IMR-90 (cell line): ENCODE results near the gene ETV6. TPM values are rescaled to one million over a fixed set of nuclear protein-coding genes. Genes with fewer than 3 reads are reported as not detected.

Source experiments
- ATAC-seq: fragments of 200-7000 bp; cut with Tn5 transposase; 2 replicates; pipeline ENCODE4 v1.9.1; 2020; ENCODE audit warnings: low read depth, mild to moderate bottlenecking, moderate library complexity
- BruUV-seq: library from RNA; stranded (reverse); fragments of 400-500 nt; replicated peaks from 2 replicates; lab custom pipeline; 2021; lab: Mats Ljungman, UMichigan
- CTCF ChIA-PET: fragments of 300-600 bp; formaldehyde crosslinking; extraction: SDS; loops from one replicate; lab custom pipeline; 2021; ENCODE audit warnings: antibody characterized with exemption; lab: Yijun Ruan, JAX
- POLR2A ChIA-PET: fragments of 300-600 bp; sonication (Branson Sonifier 250); formaldehyde crosslinking; loops from one replicate; lab custom pipeline; 2022; ENCODE audit warnings: antibody characterized with exemption; ENCODE audit not compliant: unreplicated experiment; lab: Charles Lee
- DNase-seq: peaks from one replicate; pipeline ENCODE4 v3.0.0; 2013
- H2AFZ ChIP-seq: replicated peaks from 2 replicates; pipeline ENCODE3; 2013; ENCODE audit warnings: low read length, mild to moderate bottlenecking; ENCODE audit not compliant: poor library complexity
- H2AK5ac ChIP-seq: 2 replicates; pipeline ENCODE4 v1.6.1; 2013; ENCODE audit warnings: low read depth, low read length, inconsistent platforms
- H2AK9ac ChIP-seq: replicated peaks from 2 replicates; pipeline ENCODE3; 2013; ENCODE audit warnings: mild to moderate bottlenecking, low read depth, low read length, moderate library complexity; ENCODE audit not compliant: poor library complexity
- H2BK120ac ChIP-seq: 2 replicates; pipeline ENCODE4 v1.6.1; 2013; ENCODE audit warnings: low read depth, low read length, inconsistent platforms
- H2BK15ac ChIP-seq: 3 replicates; pipeline ENCODE4 v1.6.1; 2013; ENCODE audit warnings: low read depth, low read length, inconsistent platforms
- H2BK20ac ChIP-seq: 2 replicates; pipeline ENCODE4 v1.6.1; 2013; ENCODE audit warnings: low read depth, mild to moderate bottlenecking, inconsistent platforms, low read length, moderate library complexity
- H2BK5ac ChIP-seq: 2 replicates; pipeline ENCODE4 v1.6.1; 2013; ENCODE audit warnings: mild to moderate bottlenecking, low read depth, low read length, inconsistent platforms; ENCODE audit not compliant: poor library complexity, severe bottlenecking
- H3K14ac ChIP-seq: replicated peaks from 2 replicates; pipeline ENCODE4 v1.6.1; 2013; ENCODE audit warnings: low read depth, low read length, inconsistent platforms
- H3K18ac ChIP-seq: 2 replicates; pipeline ENCODE4 v1.6.1; 2013; ENCODE audit warnings: low read depth, low read length, control low read depth
- H3K23ac ChIP-seq: 2 replicates; pipeline ENCODE4 v1.6.1; 2013; ENCODE audit warnings: low read depth, low read length, inconsistent platforms
- H3K27ac ChIP-seq: 2 replicates; pipeline ENCODE4 v1.5.1; 2013; ENCODE audit warnings: mild to moderate bottlenecking, control low read depth, low read length; ENCODE audit not compliant: insufficient read depth
- H3K27me3 ChIP-seq: 2 replicates; pipeline ENCODE4 v1.6.1; 2013; ENCODE audit warnings: low read length; ENCODE audit not compliant: control insufficient read depth, insufficient read depth
- H3K36me3 ChIP-seq: 2 replicates; pipeline ENCODE4 v1.6.1; 2013; ENCODE audit warnings: low read length, mixed read lengths; ENCODE audit not compliant: control insufficient read depth, insufficient read depth
- H3K4ac ChIP-seq: 2 replicates; pipeline ENCODE4 v1.6.1; 2013; ENCODE audit warnings: low read depth, low read length, inconsistent platforms
- H3K4me1 ChIP-seq: 2 replicates; pipeline ENCODE4 v1.6.1; 2013; ENCODE audit warnings: low read length, mixed read lengths; ENCODE audit not compliant: control insufficient read depth, insufficient read depth
- H3K4me2 ChIP-seq: 2 replicates; pipeline ENCODE4 v1.6.1; 2013; ENCODE audit warnings: low read depth, mild to moderate bottlenecking, control low read depth, low read length, moderate library complexity
- H3K4me3 ChIP-seq: 2 replicates; pipeline ENCODE4 v1.5.1; 2013; ENCODE audit warnings: low read depth, mild to moderate bottlenecking, control low read depth, low read length, moderate library complexity; ENCODE audit not compliant: insufficient read depth
- H3K56ac ChIP-seq: 2 replicates; pipeline ENCODE4 v1.6.1; 2013; ENCODE audit warnings: low read length, inconsistent platforms; ENCODE audit not compliant: insufficient read depth; ENCODE audit errors: extremely low read depth
- H3K79me1 ChIP-seq, 2 experiments: 2 replicates each; pipeline ENCODE4 v1.6.1; 2013; ENCODE audit warnings: low read length in 2 of 2, inconsistent platforms in 1 of 2, low read depth in 1 of 2
- H3K9ac ChIP-seq: 2 replicates; pipeline ENCODE4 v1.6.1; 2013; ENCODE audit warnings: low read depth, low read length, control low read depth
- H3K9me1 ChIP-seq: 2 replicates; pipeline ENCODE4 v1.6.1; 2013; ENCODE audit warnings: low read length, inconsistent platforms; ENCODE audit not compliant: insufficient read depth
- H3K9me3 ChIP-seq: 2 replicates; pipeline ENCODE4 v1.6.1; 2013; ENCODE audit warnings: low read length; ENCODE audit not compliant: control insufficient read depth, insufficient read depth
- H4K20me1 ChIP-seq: 2 replicates; pipeline ENCODE4 v1.6.1; 2013; ENCODE audit warnings: low read length, inconsistent platforms; ENCODE audit not compliant: insufficient read depth
- H4K5ac ChIP-seq: 2 replicates; pipeline ENCODE4 v1.6.1; 2013; ENCODE audit warnings: mild to moderate bottlenecking, low read depth, low read length, control low read depth
- H4K8ac ChIP-seq, 2 experiments: 2 replicates each; pipeline ENCODE4 v1.6.1; 2013; ENCODE audit warnings: low read depth in 2 of 2, low read length in 2 of 2, control low read depth in 1 of 2, inconsistent platforms in 1 of 2
- H4K91ac ChIP-seq: 2 replicates; pipeline ENCODE4 v1.6.1; 2013; ENCODE audit warnings: low read depth, low read length, inconsistent platforms; ENCODE audit not compliant: insufficient read depth
- BHLHE40 ChIP-seq: fragments of 150-350 bp; IDR thresholded peaks from 2 replicates; pipeline ENCODE4 v1.6.1; 2016; ENCODE audit warnings: mild to moderate bottlenecking, low read depth, low read length
- CHD1 ChIP-seq: IDR thresholded peaks from 2 replicates; pipeline ENCODE4 v1.6.1; 2012; ENCODE audit warnings: low read depth, low read length, improper control_type of control experiment
- ELK1 ChIP-seq: fragments of 150-350 bp; IDR thresholded peaks from 2 replicates; pipeline ENCODE4 v1.6.1; 2016; ENCODE audit warnings: low read depth, mild to moderate bottlenecking, low read length, moderate library complexity, borderline replicate concordance
- FOS ChIP-seq: fragments of 150-350 bp; IDR thresholded peaks from 2 replicates; pipeline ENCODE4 v1.6.1; 2016; ENCODE audit warnings: low read depth, low read length
- MAFK ChIP-seq: IDR thresholded peaks from 2 replicates; pipeline ENCODE4 v1.6.1; 2012; ENCODE audit warnings: low read depth, low read length, improper control_type of control experiment
- MAZ ChIP-seq: IDR thresholded peaks from 2 replicates; pipeline ENCODE4 v1.6.1; 2012; ENCODE audit warnings: low read depth, mild to moderate bottlenecking, low read length, improper control_type of control experiment, moderate library complexity, borderline replicate concordance
- MXI1 ChIP-seq: IDR thresholded peaks from 2 replicates; pipeline ENCODE4 v1.6.1; 2012; ENCODE audit warnings: low read depth, mild to moderate bottlenecking, low read length, moderate library complexity, borderline replicate concordance
- NFE2L2 ChIP-seq: fragments of 150-350 bp; IDR thresholded peaks from 2 replicates; pipeline ENCODE4 v1.6.1; 2016; ENCODE audit warnings: low read depth, mild to moderate bottlenecking, low read length
- POLR2A ChIP-seq: IDR thresholded peaks from 2 replicates; pipeline ENCODE4 v1.6.1; 2012; ENCODE audit warnings: mild to moderate bottlenecking, low read depth, low read length
- RAD21 ChIP-seq: IDR thresholded peaks from 2 replicates; pipeline ENCODE4 v1.6.1; 2012; ENCODE audit warnings: low read length, improper control_type of control experiment
- RCOR1 ChIP-seq: IDR thresholded peaks from 2 replicates; pipeline ENCODE4 v1.6.1; 2012; ENCODE audit warnings: mild to moderate bottlenecking, low read length, improper control_type of control experiment; ENCODE audit not compliant: insufficient replicate concordance
- RFX5 ChIP-seq: IDR thresholded peaks from 2 replicates; pipeline ENCODE4 v1.8.0; 2012; ENCODE audit warnings: low read depth, mild to moderate bottlenecking, low read length, moderate library complexity
- SMC3 ChIP-seq: fragments of 150-350 bp; IDR thresholded peaks from 2 replicates; pipeline ENCODE4 v1.6.1; 2016; ENCODE audit warnings: low read depth, mild to moderate bottlenecking, antibody characterized with exemption, low read length, moderate library complexity
- WGBS, 2 experiments: methylation state at CpG; one replicate each; pipeline versions ENCODE4 v1.1.5 to v1.1.7; 2013; ENCODE audit warnings: missing lambda C conversion rate in 2 of 2; ENCODE audit not compliant: insufficient read length in 1 of 2; ENCODE audit errors: extremely low coverage in 2 of 2; 5-methylcytosine and 5-hydroxymethylcytosine counted together
- dilution Hi-C: fragments of 300-500 bp; cut with HindIII; formaldehyde crosslinking; loops from one replicate; pipeline ENCODE4 v1.14.3; 2018; ENCODE audit warnings: low sequenced_read_pairs; ENCODE audit not compliant: unreplicated experiment
- in situ Hi-C: fragments of 300-500 bp; cut with MboI; formaldehyde crosslinking; loops from 3 replicates; pipeline ENCODE4 v1.14.3; 2019; ENCODE audit warnings: low sequenced_read_pairs, inconsistent platforms, mixed read lengths
- intact Hi-C: fragments of 100-400 bp; cut with micrococcal nuclease; formaldehyde crosslinking; loops from 2 replicates; pipeline ENCODE4 v1.10.0; 2022
- polyA plus RNA-seq, 3 experiments: library from polyadenylated mRNA; depleted of rRNA; stranded (reverse); fragments of >200 nt; gene quantifications; 2 replicates each; pipeline ENCODE4 v1.2.3, GENCODE V29; 2012; ENCODE audit warnings: low replicate concordance in 1 of 3
- total RNA-seq: library from RNA; depleted of rRNA; stranded (reverse); fragments of >200 nt; gene quantifications from 2 replicates; pipeline ENCODE4 v1.2.3, GENCODE V29; 2012

ETV6 gene
- total and polyA plus RNA-seq, 2 of the 4 experiments (the other 2 are of a cell fraction), result 8.4 to 9.9 TPM

DNA sequence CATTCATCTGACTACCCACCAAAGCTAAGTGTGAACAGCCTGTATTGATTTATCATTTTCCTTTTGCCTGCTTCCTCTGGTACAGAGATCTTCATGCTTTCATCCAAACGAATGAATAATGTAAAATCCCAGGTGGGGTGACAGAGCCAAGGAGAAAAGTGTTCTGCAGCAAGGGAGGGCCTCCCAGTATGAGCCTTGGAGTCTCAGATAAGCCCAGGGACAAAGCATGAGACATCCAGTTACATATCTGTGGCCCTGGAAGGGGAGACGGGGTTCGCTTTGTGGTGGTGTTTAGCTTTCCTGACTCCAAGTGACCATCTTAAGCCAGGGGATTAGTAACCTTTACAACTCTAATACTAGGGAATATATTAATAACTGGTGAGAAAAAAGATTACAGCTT is 177.1 kb downstream of the ETV6 start:
- Histone ChIP-seq H3K9me3 (no peaks in the 10 kb centered on the region), H4K8ac (no peak overlapping the region), H2BK5ac (no peak overlapping the region), H3K18ac (no peak overlapping the region), H4K91ac (no peak overlapping the region), H3K9ac (0 out of 2 replicates have a peak overlapping the region, but pooled peaks have one; percentile 26), H3K23ac (no peak overlapping the region), H2AFZ (no peak overlapping the region), H3K4me3 (no peak overlapping the region), H3K4me2 (no peak overlapping the region), H4K5ac (no peak overlapping the region), H3K27ac (no peak overlapping the region), H3K27me3 (no peaks in the 10 kb centered on the region), H3K56ac (no peak overlapping the region), H2BK120ac (no peak overlapping the region), H3K79me1 (peaks cover 20 to 53% of the 10 kb centered on the region in 2 experiments), H2BK15ac (no peak overlapping the region), H2BK20ac (no peak overlapping the region), H2AK9ac (no peak overlapping the region), H3K4me1 (peaks cover 29% of the 10 kb centered on the region), H2AK5ac (no peak overlapping the region), H3K14ac (no peak overlapping the region), H4K20me1 (no peaks in the 10 kb centered on the region), H3K36me3 (peaks cover 6% of the 10 kb centered on the region), H3K9me1 (peaks cover 24% of the 10 kb centered on the region), H3K4ac (no peak overlapping the region)
- CTCF ChIA-PET, result interaction anchor here (0.6 kb wide), 1 partner anchor 227 kb away, joined by 3 read pairs; no protein-coding TSS in a partner anchor
- POLR2A ChIA-PET, result no interaction called here
- dilution Hi-C loops (no loop called here), in situ Hi-C loops (no loop called here), intact Hi-C loops (no loop called here)
- no CpG with 5 or more reads among the region's 3 CpGs for WGBS, 2 experiments
- DNase-seq (no peak), ATAC-seq (no peak)
- BruUV-seq, result no TSS peak
- TF ChIP-seq MXI1 (no peak), RAD21 (no peak), FOS (no peak), BHLHE40 (no peak), SMC3 (no peak), MAZ (no peak), RFX5 (no peak), RCOR1 (no peak), POLR2A (no peak), NFE2L2 (no peak), ELK1 (no peak), CHD1 (no peak), MAFK (no peak)
